ENCODE measurements around the gene ACADSB.

DNA sequence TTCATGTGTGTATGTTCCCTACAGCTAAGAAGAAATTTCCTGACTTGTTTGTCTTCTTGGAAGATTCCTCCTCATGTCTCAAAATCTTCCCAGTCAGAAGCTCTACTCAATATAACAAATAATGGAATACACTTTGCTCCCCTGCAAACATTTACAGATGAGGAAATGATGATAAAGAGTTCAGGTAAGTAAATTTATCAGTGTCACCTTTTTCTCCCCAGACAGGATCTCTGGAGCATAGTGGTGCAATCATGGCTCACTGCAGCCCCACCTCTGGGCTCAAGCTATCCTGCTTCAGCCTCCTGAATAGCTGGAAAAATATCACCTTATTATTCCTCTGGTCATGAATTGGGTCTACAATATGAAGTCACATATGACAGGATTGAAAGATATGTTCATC, 25.5 kb downstream of the ACADSB start:
- TF ChIP-seq, protein P1, sequence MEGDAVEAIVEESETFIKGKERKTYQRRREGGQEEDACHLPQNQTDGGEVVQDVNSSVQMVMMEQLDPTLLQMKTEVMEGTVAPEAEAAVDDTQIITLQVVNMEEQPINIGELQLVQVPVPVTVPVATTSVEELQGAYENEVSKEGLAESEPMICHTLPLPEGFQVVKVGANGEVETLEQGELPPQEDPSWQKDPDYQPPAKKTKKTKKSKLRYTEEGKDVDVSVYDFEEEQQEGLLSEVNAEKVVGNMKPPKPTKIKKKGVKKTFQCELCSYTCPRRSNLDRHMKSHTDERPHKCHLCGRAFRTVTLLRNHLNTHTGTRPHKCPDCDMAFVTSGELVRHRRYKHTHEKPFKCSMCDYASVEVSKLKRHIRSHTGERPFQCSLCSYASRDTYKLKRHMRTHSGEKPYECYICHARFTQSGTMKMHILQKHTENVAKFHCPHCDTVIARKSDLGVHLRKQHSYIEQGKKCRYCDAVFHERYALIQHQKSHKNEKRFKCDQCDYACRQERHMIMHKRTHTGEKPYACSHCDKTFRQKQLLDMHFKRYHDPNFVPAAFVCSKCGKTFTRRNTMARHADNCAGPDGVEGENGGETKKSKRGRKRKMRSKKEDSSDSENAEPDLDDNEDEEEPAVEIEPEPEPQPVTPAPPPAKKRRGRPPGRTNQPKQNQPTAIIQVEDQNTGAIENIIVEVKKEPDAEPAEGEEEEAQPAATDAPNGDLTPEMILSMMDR (IDR thresholded peaks at IDR 0.05): no peak
- TF ChIP-seq EP300 (IDR thresholded peaks at IDR 0.05): no peak

Measured in ovary (tissue), 3 donors.